H1 (cell line): ENCODE measurements around the gene GNLY. TPM values are rescaled to one million over a fixed set of nuclear protein-coding genes. Genes with fewer than 3 reads are reported as not detected.

ENCODE experiments used
- CTCF ChIA-PET: fragments of 300-600 bp; sonication (Branson Sonifier 250); formaldehyde crosslinking; loops from one replicate; lab custom pipeline; 2021; ENCODE audit not compliant: partially characterized antibody; lab: Charles Lee
- POLR2A ChIA-PET: fragments of 300-600 bp; sonication (Branson Sonifier 250); formaldehyde crosslinking; loops from one replicate; lab custom pipeline; 2021; ENCODE audit warnings: inconsistent platforms; ENCODE audit not compliant: partially characterized antibody; lab: Charles Lee
- DNase-seq, 2 experiments: peaks; one replicate each; pipeline versions ENCODE4 v3.0.0 to v3.0.0-alpha.2; 2010 to 2022; ENCODE audit warnings: low spot score in 2 of 2, low read depth in 1 of 2, mixed read lengths in 1 of 2
- FAIRE-seq: peaks from 2 replicates; lab custom pipeline; 2011; peaks lifted over from hg19 to GRCh38; lab: Jason Lieb, UNC
- H2AFZ ChIP-seq: 2 replicates; pipeline ENCODE4 v1.8.1; 2012; ENCODE audit warnings: low read length, inconsistent platforms
- H2AK5ac ChIP-seq: 2 replicates; pipeline ENCODE4 v1.6.1; 2013; ENCODE audit warnings: low read depth, low read length
- H2BK120ac ChIP-seq: replicated peaks from 2 replicates; pipeline ENCODE3; 2013; ENCODE audit warnings: low read depth, low read length, inconsistent platforms
- H2BK12ac ChIP-seq: 2 replicates; pipeline ENCODE4 v1.6.1; 2013; ENCODE audit warnings: low read depth, low read length
- H2BK15ac ChIP-seq: 2 replicates; pipeline ENCODE4 v1.6.1; 2013; ENCODE audit warnings: low read length
- H2BK20ac ChIP-seq: 2 replicates; pipeline ENCODE4 v1.6.1; 2013; ENCODE audit warnings: low read length
- H2BK5ac ChIP-seq: 2 replicates; pipeline ENCODE4 v1.6.1; 2013; ENCODE audit warnings: low read depth, low read length
- H3K14ac ChIP-seq: 2 replicates; pipeline ENCODE4 v1.6.1; 2013; ENCODE audit warnings: inconsistent platforms; ENCODE audit not compliant: insufficient read length
- H3K18ac ChIP-seq: 2 replicates; pipeline ENCODE4 v1.6.1; 2013; ENCODE audit warnings: low read length; ENCODE audit errors: extremely low read depth
- H3K23ac ChIP-seq: 2 replicates; pipeline ENCODE4 v1.6.1; 2013; ENCODE audit warnings: inconsistent platforms; ENCODE audit not compliant: insufficient read length
- H3K23me2 ChIP-seq: 2 replicates; pipeline ENCODE4 v1.6.1; 2013; ENCODE audit warnings: low read depth, low read length
- H3K27ac ChIP-seq: 2 replicates; pipeline ENCODE4 v1.6.1; 2011; ENCODE audit warnings: low read depth, low read length, inconsistent platforms
- H3K27me3 ChIP-seq, 4 experiments: replicated peaks in 1 of 4; 1 replicate in 1 of 4; 2 replicates in 3 of 4; pipeline versions ENCODE4 v1.6.1 to v1.8.1; 2011 to 2013; ENCODE audit warnings: low read length in 3 of 4, mild to moderate bottlenecking in 3 of 4, inconsistent platforms in 2 of 4, mixed read lengths in 2 of 4, moderate library complexity in 1 of 4; ENCODE audit not compliant: control insufficient read depth in 3 of 4, insufficient read depth in 3 of 4; ENCODE audit errors: extremely low read depth in 1 of 4
- H3K36me3 ChIP-seq, 4 experiments: 2 replicates each; pipeline versions ENCODE4 v1.6.1 to v1.8.1; 2011 to 2013; ENCODE audit warnings: mild to moderate bottlenecking in 4 of 4, low read length in 3 of 4, moderate library complexity in 2 of 4, control low read depth in 1 of 4, inconsistent platforms in 1 of 4; ENCODE audit not compliant: insufficient read depth in 4 of 4, control insufficient read depth in 2 of 4
- H3K4ac ChIP-seq: replicated peaks from 2 replicates; pipeline ENCODE3; 2013; ENCODE audit warnings: low read length, low read depth, mixed read lengths, inconsistent platforms; ENCODE audit not compliant: insufficient read length
- H3K4me1 ChIP-seq, 4 experiments: replicated peaks in 1 of 4; 1 replicate in 1 of 4; 2 replicates in 3 of 4; pipeline versions ENCODE4 v1.6.1 to v1.8.1; 2011 to 2013; ENCODE audit warnings: low read length in 3 of 4, inconsistent platforms in 2 of 4, mixed read lengths in 1 of 4; ENCODE audit not compliant: insufficient read depth in 4 of 4, control insufficient read depth in 3 of 4
- H3K4me2 ChIP-seq, 2 experiments: 2 replicates each; pipeline versions ENCODE4 v1.6.1 to v1.8.1; 2011 to 2013; ENCODE audit warnings: low read depth in 2 of 2, low read length in 2 of 2, control low read depth in 1 of 2, inconsistent platforms in 1 of 2, mild to moderate bottlenecking in 1 of 2; ENCODE audit not compliant: insufficient read depth in 1 of 2
- H3K4me3 ChIP-seq, 4 experiments: fragments of 200-600, 300-600 bp in 1 of 4; sonication (generic), shearing (Covaris generic), sonication (Bioruptor Twin) in 1 of 4; 2 replicates each; pipeline versions ENCODE4 v1.5.1 to v1.8.1; 2011 to 2016; ENCODE audit warnings: low read length in 4 of 4, low read depth in 3 of 4, control low read depth in 2 of 4, inconsistent platforms in 2 of 4, mild to moderate bottlenecking in 2 of 4, mixed read lengths in 1 of 4, moderate library complexity in 1 of 4; ENCODE audit not compliant: insufficient read depth in 2 of 4; ENCODE audit errors: extremely low read depth in 1 of 4
- H3K56ac ChIP-seq: replicated peaks from 2 replicates; pipeline ENCODE3; 2013; ENCODE audit warnings: low read depth, mild to moderate bottlenecking, mixed read lengths, low read length, inconsistent platforms; ENCODE audit not compliant: insufficient read length
- H3K79me1 ChIP-seq: 2 replicates; pipeline ENCODE4 v1.6.1; 2013; ENCODE audit warnings: low read depth, low read length, control low read depth
- H3K79me2 ChIP-seq, 2 experiments: 2 replicates each; pipeline versions ENCODE4 v1.6.1 to v1.8.1; 2012 to 2013; ENCODE audit warnings: low read length in 2 of 2, mild to moderate bottlenecking in 2 of 2, inconsistent platforms in 1 of 2; ENCODE audit not compliant: insufficient read depth in 2 of 2, control insufficient read depth in 1 of 2
- H3K9ac ChIP-seq, 4 experiments: replicated peaks in 1 of 4; 1 replicate in 1 of 4; 2 replicates in 3 of 4; pipeline versions ENCODE4 v1.6.1 to v1.8.1; 2011 to 2013; ENCODE audit warnings: low read depth in 3 of 4, low read length in 3 of 4, control low read depth in 2 of 4, mild to moderate bottlenecking in 2 of 4, moderate library complexity in 2 of 4, inconsistent platforms in 1 of 4; ENCODE audit errors: extremely low read depth in 1 of 4
- H3K9me3 ChIP-seq, 2 experiments: 2 replicates each; pipeline versions ENCODE4 v1.6.1 to v1.8.1; 2012 to 2013; ENCODE audit warnings: mild to moderate bottlenecking in 2 of 2, moderate library complexity in 2 of 2, control low read depth in 1 of 2, inconsistent platforms in 1 of 2, low read depth in 1 of 2, low read length in 1 of 2, mixed read lengths in 1 of 2; ENCODE audit not compliant: insufficient read depth in 2 of 2
- H4K20me1 ChIP-seq, 2 experiments: replicated peaks in 1 of 2; 2 replicates each; pipeline versions ENCODE3 to v1.8.1; 2011 to 2013; ENCODE audit warnings: inconsistent platforms in 2 of 2, low read length in 2 of 2, mild to moderate bottlenecking in 1 of 2; ENCODE audit not compliant: insufficient read depth in 2 of 2, control insufficient read depth in 1 of 2
- H4K5ac ChIP-seq: 2 replicates; pipeline ENCODE4 v1.6.1; 2013; ENCODE audit warnings: low read length, low read depth, mixed read lengths, inconsistent platforms; ENCODE audit not compliant: insufficient read length
- H4K8ac ChIP-seq: 2 replicates; pipeline ENCODE4 v1.8.0; 2013; ENCODE audit warnings: mild to moderate bottlenecking, moderate library complexity, low read length, inconsistent platforms; ENCODE audit not compliant: insufficient read depth; ENCODE audit errors: extremely low read depth
- H4K91ac ChIP-seq: replicated peaks from 2 replicates; pipeline ENCODE3; 2013; ENCODE audit warnings: low read length, mixed read lengths, inconsistent platforms; ENCODE audit not compliant: insufficient read length
- EZH2 ChIP-seq: fragments of 200-600 bp; sonication (generic); IDR thresholded peaks from 2 replicates; pipeline ENCODE4 v1.7.1; 2012; ENCODE audit warnings: low read depth, mild to moderate bottlenecking, moderate library complexity, low read length, inconsistent platforms; ENCODE audit not compliant: severe bottlenecking
- polyA plus RNA-seq, 7 experiments: library from polyadenylated mRNA; depleted of rRNA in 3 of 7; stranded (reverse) in 5 of 7; unstranded in 2 of 7; fragments of >200 nt in 5 of 7; fragments of 200-250 nt in 2 of 7; gene quantifications; 1 replicate in 5 of 7; 2 replicates in 1 of 7; 4 replicates in 1 of 7; pipeline versions ENCODE4 v1.2.1 to v1.2.3, GENCODE V29; 2011 to 2013; ENCODE audit warnings: missing spikeins in 2 of 7, mixed read lengths in 2 of 7
- total RNA-seq: library from RNA; stranded (reverse); fragmentation: NEBNext Ultra II Directional; extraction: Animal tissue kit (Norgen Biotek cat#: 25700); gene quantifications from 2 replicates; pipeline ENCODE4 v1.2.1, GENCODE V29; 2021

Gene GNLY
- total and polyA plus RNA-seq, 2 of the 8 experiments (the other 6 are each of a cell fraction or from before 2014, with no cell fraction given): 0.03 TPM; not detected in 1

DNA sequence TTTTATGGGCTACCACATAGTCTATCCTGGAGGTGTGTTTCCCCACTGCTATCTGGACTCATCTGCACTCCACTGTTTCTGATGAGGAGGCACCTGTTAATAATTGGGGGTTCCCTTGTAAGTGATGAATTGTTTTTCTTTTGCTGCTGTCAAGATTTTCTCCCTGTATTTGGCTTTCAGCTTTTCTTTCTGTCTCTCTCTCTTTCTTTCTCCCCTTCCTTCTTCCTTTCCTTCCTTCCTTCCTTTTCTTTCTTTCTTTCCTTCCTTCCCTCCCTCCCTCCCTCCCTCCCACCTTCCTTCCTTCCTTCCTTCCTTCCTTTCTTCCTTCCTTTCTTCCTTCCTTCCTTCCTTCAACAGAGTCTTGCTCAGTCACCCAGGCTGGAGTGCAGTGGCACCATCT, 9.2 kb downstream of the GNLY start:
- no peaks in the 10 kb centered on the region for H3K23me2 ChIP-seq
- H2BK120ac ChIP-seq: no peak overlapping the region
- no peak for DNase-seq
- no peak overlapping the region for H3K4me3 ChIP-seq
- no peak overlapping the region for H3K9ac ChIP-seq
- no peak overlapping the region for H4K91ac ChIP-seq
- no peaks in the 10 kb centered on the region for H3K79me1 ChIP-seq
- no peak overlapping the region for H2BK15ac ChIP-seq
- H3K18ac ChIP-seq: no peak overlapping the region
- H3K4me1 ChIP-seq: peaks cover 0 to 9% (median 4%) of the 10 kb centered on the region in 4 experiments; a peak in 4 of 7 replicates
- no peak overlapping the region for H3K4ac ChIP-seq
- TF ChIP-seq EZH2: no peak
- no peaks in the 10 kb centered on the region for H4K20me1 ChIP-seq
- H2AK5ac ChIP-seq: no peak overlapping the region
- H3K79me2 ChIP-seq: no peaks in the 10 kb centered on the region
- no peak overlapping the region for H3K4me2 ChIP-seq
- ChIA-PET POLR2A (no interaction called here), CTCF (interaction anchor here (0.9 to 5.4 kb wide), 4 partner anchors 21 to 248 kb away, joined by 3 to 80 read pairs (median 19); no protein-coding TSS in a partner anchor)
- no peaks in the 10 kb centered on the region for H3K9me3 ChIP-seq
- no peak overlapping the region for H3K23ac ChIP-seq
- no peak overlapping the region for H2BK20ac ChIP-seq
- H2AFZ ChIP-seq: no peak overlapping the region
- no peak overlapping the region for H3K27ac ChIP-seq
- H4K8ac ChIP-seq: no peak overlapping the region
- no peak overlapping the region for H2BK5ac ChIP-seq
- FAIRE-seq: no peak
- no peak overlapping the region for H2BK12ac ChIP-seq
- no peaks in the 10 kb centered on the region for H3K36me3 ChIP-seq
- H3K56ac ChIP-seq: no peak overlapping the region
- no peak overlapping the region for H4K5ac ChIP-seq
- no peak overlapping the region for H3K14ac ChIP-seq
- no peaks in the 10 kb centered on the region; a peak in 1 of 7 replicates for H3K27me3 ChIP-seq
